GM19372 (cell line): ENCODE data around the gene CPEB2.

ENCODE experiments used
- ATAC-seq: cut with Tn5 transposase; IDR thresholded peaks from one replicate; pipeline ENCODE4 v1.9.1; 2021; ENCODE audit warnings: mild to moderate bottlenecking, low read depth, moderate library complexity; ENCODE audit not compliant: unreplicated experiment

Gene CPEB2

GRCh38 chr4:15109600-15109999 lies 107.3 kb downstream of the CPEB2 start:
- ATAC-seq: no peak

- no peak for ATAC-seq
These were observed 107.9 kb downstream of the CPEB2 start for GRCh38 chr4:15110120-15110571.

- ATAC-seq: no peak
These were observed 114.3 kb downstream of the CPEB2 start for GRCh38 chr4:15116509-15117079.

GRCh38 chr4:15117270-15117946 lies 115.1 kb downstream of the CPEB2 start:
- ATAC-seq: no peak

GRCh38 chr4:15118292-15118691 lies 116.0 kb downstream of the CPEB2 start:
- no peak for ATAC-seq
